ENCODE results near the gene TPSAB1. TPM values are rescaled to one million over a fixed set of nuclear protein-coding genes. Genes with fewer than 3 reads are reported as not detected.
"Not testable (repeated sequence)": the region's sequence is repeated elsewhere in the genome, so short reads cannot be mapped to it uniquely, and the experiment has no call there.

The TPSAB1 gene
- total and polyA plus RNA-seq, 4 donors = 0.23 to 10.8 (median 1.2) TPM

DNA sequence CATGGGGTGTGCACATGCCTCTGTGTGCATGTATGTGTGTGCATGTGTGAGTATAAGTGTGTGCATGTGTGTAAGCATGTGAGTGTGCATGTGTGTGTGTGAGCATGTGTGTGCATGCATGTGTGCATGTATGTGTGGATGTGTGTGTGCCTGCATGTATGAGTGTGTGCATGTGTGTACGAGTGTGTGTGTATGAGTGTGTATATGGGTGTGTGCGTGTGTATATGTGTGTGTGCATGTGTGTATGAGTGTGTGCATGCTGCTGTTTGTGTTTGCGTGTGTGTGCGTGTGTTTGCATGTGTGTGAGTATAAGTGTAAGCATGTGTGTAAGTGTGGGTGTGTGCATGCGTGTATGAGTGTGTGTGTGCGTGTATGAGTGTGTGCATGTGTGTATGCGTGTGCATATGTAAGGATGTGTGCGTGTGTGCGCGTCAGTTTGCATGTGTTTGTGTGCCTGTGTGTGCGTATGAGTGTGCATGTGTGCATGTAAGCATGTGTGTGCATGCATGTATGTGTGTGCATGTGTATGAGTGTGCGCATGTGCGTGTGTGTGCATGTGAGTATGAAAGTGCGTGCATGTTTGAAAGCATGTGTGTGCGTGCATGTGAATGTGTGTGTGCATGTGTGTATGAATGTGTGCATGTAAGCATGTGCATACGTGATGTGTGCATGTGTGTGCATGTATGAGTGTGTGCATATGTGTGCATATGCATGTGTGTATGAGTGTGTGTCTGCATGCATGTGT is 24.0 kb downstream of the TPSAB1 start:
- no peak for DNase-seq (ENCODE audit: low spot score)
- H3K36me3 ChIP-seq (ENCODE audit: control insufficient read depth in 4 of 4, insufficient read depth in 3 of 4, low read depth in 1 of 4, low read length in 3 of 4) = no peaks in the 10 kb centered on the region
- WGBS = 96% methylated on average over 16 of the region's 16 CpGs

DNA sequence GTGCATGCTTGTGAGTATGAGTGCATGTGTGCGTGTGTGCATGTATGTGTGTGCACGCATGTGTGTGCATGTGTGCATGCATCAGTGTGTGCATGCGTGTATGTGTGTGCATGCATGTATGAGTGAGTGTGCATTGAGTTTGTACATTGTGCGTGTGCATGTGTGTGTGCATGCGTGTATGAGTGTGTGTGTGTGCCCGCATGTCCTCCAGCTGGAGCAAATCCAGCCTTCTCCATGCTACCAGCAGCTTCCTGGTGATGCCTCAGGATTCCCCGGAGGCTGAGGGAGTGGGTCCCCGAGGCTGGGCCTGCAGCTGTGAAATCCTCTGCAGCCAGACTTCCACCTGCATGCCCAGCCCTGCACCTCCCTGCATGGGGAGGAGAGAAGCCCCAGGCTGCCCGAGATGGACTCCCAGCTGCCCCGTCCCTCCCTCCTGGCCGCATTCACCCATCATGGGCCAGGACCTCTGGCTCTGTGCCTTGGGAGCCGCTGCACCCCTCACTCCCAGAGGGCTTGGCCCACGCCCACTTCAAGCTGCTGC is 24.7 kb downstream of the TPSAB1 start:
- no peak for TF ChIP-seq RAD21 (IDR thresholded peaks at IDR 0.05)
- TF ChIP-seq, protein P1, sequence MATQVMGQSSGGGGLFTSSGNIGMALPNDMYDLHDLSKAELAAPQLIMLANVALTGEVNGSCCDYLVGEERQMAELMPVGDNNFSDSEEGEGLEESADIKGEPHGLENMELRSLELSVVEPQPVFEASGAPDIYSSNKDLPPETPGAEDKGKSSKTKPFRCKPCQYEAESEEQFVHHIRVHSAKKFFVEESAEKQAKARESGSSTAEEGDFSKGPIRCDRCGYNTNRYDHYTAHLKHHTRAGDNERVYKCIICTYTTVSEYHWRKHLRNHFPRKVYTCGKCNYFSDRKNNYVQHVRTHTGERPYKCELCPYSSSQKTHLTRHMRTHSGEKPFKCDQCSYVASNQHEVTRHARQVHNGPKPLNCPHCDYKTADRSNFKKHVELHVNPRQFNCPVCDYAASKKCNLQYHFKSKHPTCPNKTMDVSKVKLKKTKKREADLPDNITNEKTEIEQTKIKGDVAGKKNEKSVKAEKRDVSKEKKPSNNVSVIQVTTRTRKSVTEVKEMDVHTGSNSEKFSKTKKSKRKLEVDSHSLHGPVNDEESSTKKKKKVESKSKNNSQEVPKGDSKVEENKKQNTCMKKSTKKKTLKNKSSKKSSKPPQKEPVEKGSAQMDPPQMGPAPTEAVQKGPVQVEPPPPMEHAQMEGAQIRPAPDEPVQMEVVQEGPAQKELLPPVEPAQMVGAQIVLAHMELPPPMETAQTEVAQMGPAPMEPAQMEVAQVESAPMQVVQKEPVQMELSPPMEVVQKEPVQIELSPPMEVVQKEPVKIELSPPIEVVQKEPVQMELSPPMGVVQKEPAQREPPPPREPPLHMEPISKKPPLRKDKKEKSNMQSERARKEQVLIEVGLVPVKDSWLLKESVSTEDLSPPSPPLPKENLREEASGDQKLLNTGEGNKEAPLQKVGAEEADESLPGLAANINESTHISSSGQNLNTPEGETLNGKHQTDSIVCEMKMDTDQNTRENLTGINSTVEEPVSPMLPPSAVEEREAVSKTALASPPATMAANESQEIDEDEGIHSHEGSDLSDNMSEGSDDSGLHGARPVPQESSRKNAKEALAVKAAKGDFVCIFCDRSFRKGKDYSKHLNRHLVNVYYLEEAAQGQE (IDR thresholded peaks at IDR 0.05) = no peak
- no peak for TF ChIP-seq RXRA (IDR thresholded peaks at IDR 0.05)
- Histone ChIP-seq H3K27ac (ENCODE audit: low read depth in 1 of 2, low read length in 2 of 2) (no peak overlapping the region), H3K4me3 (ENCODE audit: low read depth in 1 of 3, low read length in 3 of 3) (no peak overlapping the region), H3K36me3 (ENCODE audit: control insufficient read depth in 4 of 4, insufficient read depth in 3 of 4, low read depth in 1 of 4, low read length in 3 of 4) (no peaks in the 10 kb centered on the region), H3K27me3 (ENCODE audit: control insufficient read depth in 4 of 4, insufficient read depth in 4 of 4, low read length in 3 of 4) (peaks cover 0 to 7% (median 1%) of the 10 kb centered on the region in 4 donors), H3K9me3 (ENCODE audit: control insufficient read depth in 4 of 4, low read length in 3 of 4) (no peaks in the 10 kb centered on the region), H3K4me1 (ENCODE audit: control insufficient read depth in 4 of 4, insufficient read depth in 4 of 4, low read length in 3 of 4) (no peaks in the 10 kb centered on the region), H3K9ac (ENCODE audit: low read depth in 1 of 2, low read length in 2 of 2) (no peak overlapping the region)
- WGBS = 83% methylated on average over 13 of the region's 13 CpGs
- DNase-seq (ENCODE audit: low spot score) = no peak

More for the DNA sequence above, 24.0 kb downstream of the TPSAB1 start:
- H3K27ac ChIP-seq (ENCODE audit: low read depth in 1 of 2, low read length in 2 of 2) = no peak overlapping the region
- TF ChIP-seq JUND (IDR thresholded peaks at IDR 0.05) = no peak
- TF ChIP-seq HNF4A (conservative IDR thresholded peaks at IDR 0.05) = no peak
- no peaks in the 10 kb centered on the region for H3K9me3 ChIP-seq (ENCODE audit: control insufficient read depth in 4 of 4, low read length in 3 of 4)
- H3K27me3 ChIP-seq (ENCODE audit: control insufficient read depth in 4 of 4, insufficient read depth in 4 of 4, low read length in 3 of 4) = peaks cover 0 to 9% (median 1%) of the 10 kb centered on the region in 4 donors
- no peak overlapping the region for H3K4me3 ChIP-seq (ENCODE audit: low read depth in 1 of 3, low read length in 3 of 3)
- H3K9ac ChIP-seq (ENCODE audit: low read depth in 1 of 2, low read length in 2 of 2) = no peak overlapping the region
- H3K4me1 ChIP-seq (ENCODE audit: control insufficient read depth in 4 of 4, insufficient read depth in 4 of 4, low read length in 3 of 4) = no peaks in the 10 kb centered on the region

DNA sequence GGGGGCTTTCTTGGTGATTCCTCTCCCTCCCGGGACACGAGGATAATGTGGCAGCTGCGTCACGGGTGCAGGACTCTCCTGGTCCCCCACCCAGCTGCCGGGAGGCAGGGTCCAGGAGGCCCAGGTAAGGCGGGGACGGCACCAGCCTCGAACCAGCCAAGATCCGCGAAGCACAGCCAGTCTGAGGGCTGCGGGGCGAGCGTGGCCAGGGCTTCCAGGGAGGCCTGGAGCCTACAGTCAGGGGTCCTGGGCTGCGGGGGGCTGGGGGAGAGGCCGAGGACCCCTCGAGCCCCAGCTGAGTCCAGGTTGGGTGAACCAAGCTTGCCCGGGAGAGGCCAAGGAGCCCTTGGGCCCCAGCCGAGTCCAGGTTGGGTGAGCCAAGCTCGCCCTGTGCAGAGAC is 25.3 kb downstream of the TPSAB1 start:
- Histone ChIP-seq H3K4me1 (ENCODE audit: control insufficient read depth in 4 of 4, insufficient read depth in 4 of 4, low read length in 3 of 4) (no peaks in the 10 kb centered on the region), H3K9ac (ENCODE audit: low read depth in 1 of 2, low read length in 2 of 2) (no peak overlapping the region), H3K27ac (ENCODE audit: low read depth in 1 of 2, low read length in 2 of 2) (no peak overlapping the region), H3K4me3 (ENCODE audit: low read depth in 1 of 3, low read length in 3 of 3) (no peak overlapping the region), H3K9me3 (ENCODE audit: control insufficient read depth in 4 of 4, low read length in 3 of 4) (no peaks in the 10 kb centered on the region), H3K36me3 (ENCODE audit: control insufficient read depth in 4 of 4, insufficient read depth in 3 of 4, low read depth in 1 of 4, low read length in 3 of 4) (no peaks in the 10 kb centered on the region), H3K27me3 (ENCODE audit: control insufficient read depth in 4 of 4, insufficient read depth in 4 of 4, low read length in 3 of 4) (peaks cover 0 to 5% (median 0%) of the 10 kb centered on the region in 4 donors)
- 90% methylated on average over 19 of the region's 19 CpGs for WGBS
- no peak for DNase-seq (ENCODE audit: low spot score)
- TF ChIP-seq, protein P2, sequence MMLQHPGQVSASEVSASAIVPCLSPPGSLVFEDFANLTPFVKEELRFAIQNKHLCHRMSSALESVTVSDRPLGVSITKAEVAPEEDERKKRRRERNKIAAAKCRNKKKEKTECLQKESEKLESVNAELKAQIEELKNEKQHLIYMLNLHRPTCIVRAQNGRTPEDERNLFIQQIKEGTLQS (IDR thresholded peaks at IDR 0.05) = no peak
- TF ChIP-seq, protein P3, sequence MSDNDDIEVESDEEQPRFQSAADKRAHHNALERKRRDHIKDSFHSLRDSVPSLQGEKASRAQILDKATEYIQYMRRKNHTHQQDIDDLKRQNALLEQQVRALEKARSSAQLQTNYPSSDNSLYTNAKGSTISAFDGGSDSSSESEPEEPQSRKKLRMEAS (IDR thresholded peaks at IDR 0.05) = no peak
- no peak for TF ChIP-seq EGR1 (IDR thresholded peaks at IDR 0.05; ENCODE audit: low read depth in 2 of 2)
- no peak for TF ChIP-seq TAF1 (conservative IDR thresholded peaks at IDR 0.05)
- no peak for TF ChIP-seq JUND (IDR thresholded peaks at IDR 0.05)
- TF ChIP-seq GABPA (IDR thresholded peaks at IDR 0.05 in 1 of 2, conservative IDR thresholded peaks at IDR 0.05 in 1 of 2) = no peak
- no peak for TF ChIP-seq RXRA (IDR thresholded peaks at IDR 0.05)
- TF ChIP-seq RAD21 (IDR thresholded peaks at IDR 0.05) = no peak
- no peak for TF ChIP-seq HNF4G (IDR thresholded peaks at IDR 0.05)
- no peak for TF ChIP-seq SP1 (IDR thresholded peaks at IDR 0.05)

DNA sequence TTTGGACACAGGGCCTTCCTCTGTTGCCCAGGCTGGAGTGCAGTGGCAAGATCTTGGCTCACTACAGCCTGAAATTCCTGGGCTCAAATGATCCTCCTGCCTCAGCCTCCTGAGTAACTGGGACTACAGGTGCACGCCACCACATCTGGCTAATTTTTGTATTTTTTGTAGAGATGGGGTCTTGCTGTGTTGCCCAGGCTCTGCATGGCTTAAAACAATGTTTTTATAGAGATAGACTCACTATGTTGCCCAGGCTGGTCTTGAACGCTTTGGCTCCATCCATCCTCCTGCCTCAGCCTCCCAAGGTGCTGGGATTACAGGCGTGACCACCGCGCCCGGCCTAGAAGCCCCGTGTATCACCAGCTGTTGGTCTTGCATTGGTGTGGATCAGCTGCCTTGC is 28.9 kb downstream of the TPSAB1 start:
- not testable (repeated sequence) for H3K36me3 ChIP-seq (ENCODE audit: control insufficient read depth in 4 of 4, insufficient read depth in 3 of 4, low read depth in 1 of 4, low read length in 3 of 4); H3K4me1 ChIP-seq (ENCODE audit: control insufficient read depth in 4 of 4, insufficient read depth in 4 of 4, low read length in 3 of 4); H3K27ac ChIP-seq (ENCODE audit: low read depth in 1 of 2, low read length in 2 of 2); H3K9me3 ChIP-seq (ENCODE audit: control insufficient read depth in 4 of 4, low read length in 3 of 4); H3K27me3 ChIP-seq (ENCODE audit: control insufficient read depth in 4 of 4, insufficient read depth in 4 of 4, low read length in 3 of 4); H3K9ac ChIP-seq (ENCODE audit: low read depth in 1 of 2, low read length in 2 of 2); DNase-seq (ENCODE audit: low spot score); H3K4me3 ChIP-seq (ENCODE audit: low read depth in 1 of 3, low read length in 3 of 3)
- WGBS = 95% methylated on average over 7 of the region's 7 CpGs
